DND-41 (cell line): ENCODE data around the gene CTNNA1.

Experiments used
- CTCF ChIP-seq: IDR thresholded peaks from 2 replicates; pipeline ENCODE4 v1.5.1; 2012; ENCODE audit warnings: borderline replicate concordance, low read length, moderate library complexity, mild to moderate bottlenecking; ENCODE audit not compliant: poor library complexity, severe bottlenecking; ENCODE audit errors: extremely low read depth
- EZH2 ChIP-seq: IDR thresholded peaks from 3 replicates; pipeline ENCODE4 v1.6.1; 2012; ENCODE audit warnings: borderline replicate concordance, low read depth, mild to moderate bottlenecking, moderate library complexity, low read length, inconsistent platforms; ENCODE audit not compliant: severe bottlenecking

GRCh38 chr5:138755084-138755748 is 2.0 kb downstream of the CTNNA1 start:
- TF ChIP-seq CTCF, result no peak
- no peak for TF ChIP-seq EZH2
